ENCODE results near the gene OSTC.
"Not testable (repeated sequence)": the region's sequence is repeated elsewhere in the genome, so short reads cannot be mapped to it uniquely, and the experiment has no call there.

The OSTC gene

GRCh38 chr4:108649863-108650211, 562 bp upstream of the OSTC start:
- no peak for DNase-seq

- DNase-seq, result no peak
These were observed 804 bp downstream of the OSTC start for GRCh38 chr4:108651014-108651791.

GRCh38 chr4:108662629-108663028, 12.2 kb downstream of the OSTC start:
- no peak for DNase-seq

- no peak for DNase-seq
These were observed 24.1 kb downstream of the OSTC start for GRCh38 chr4:108674356-108674977.

- no peak for DNase-seq
These were observed 31.0 kb downstream of the OSTC start for GRCh38 chr4:108681321-108681809.

- no peak for DNase-seq
These were observed 33.1 kb downstream of the OSTC start for GRCh38 chr4:108683479-108683878.

GRCh38 chr4:108685036-108685686, 34.8 kb downstream of the OSTC start:
- DNase-seq, result no peak

GRCh38 chr4:108690738-108691137, 40.3 kb downstream of the OSTC start:
- no peak for DNase-seq

GRCh38 chr4:108693211-108693610, 42.8 kb downstream of the OSTC start:
- DNase-seq, result no peak

GRCh38 chr4:108693819-108694218, 43.4 kb downstream of the OSTC start:
- no peak for DNase-seq

- no peak for DNase-seq
These were observed 44.0 kb downstream of the OSTC start for GRCh38 chr4:108694423-108694822.

GRCh38 chr4:108695062-108695461, 44.7 kb downstream of the OSTC start:
- no peak for DNase-seq

- DNase-seq, result no peak
These were observed 45.8 kb downstream of the OSTC start for GRCh38 chr4:108696160-108696559.

- DNase-seq, result no peak
These were observed 49.8 kb downstream of the OSTC start for GRCh38 chr4:108700081-108700757.

GRCh38 chr4:108702960-108703359, 52.6 kb downstream of the OSTC start:
- no peak for DNase-seq

GRCh38 chr4:108703370-108703769, 53.0 kb downstream of the OSTC start:
- no peak for DNase-seq

GRCh38 chr4:108703966-108704365, 53.6 kb downstream of the OSTC start:
- DNase-seq, result no peak

GRCh38 chr4:108706289-108706688, 55.9 kb downstream of the OSTC start:
- DNase-seq, result no peak

- no peak for DNase-seq
These were observed 58.8 kb downstream of the OSTC start for GRCh38 chr4:108709234-108709633.

GRCh38 chr4:108709722-108710121, 59.3 kb downstream of the OSTC start:
- no peak for DNase-seq

- DNase-seq, result not testable (repeated sequence)
These were observed 60.2 kb downstream of the OSTC start for GRCh38 chr4:108710578-108710977.

- DNase-seq, result no peak
These were observed 64.5 kb downstream of the OSTC start for GRCh38 chr4:108714880-108715279.

GRCh38 chr4:108716340-108716739, 65.9 kb downstream of the OSTC start:
- no peak for DNase-seq

Data from NCI-H2171 (cell line).